HEK293T (cell line): ENCODE data around the gene DDX3X.

ENCODE experiments used
- ARNT ChIP-seq: fragments of 450-650 bp; IDR thresholded peaks from 2 replicates; pipeline ENCODE4 v1.6.1; 2017; ENCODE audit warnings: mild to moderate bottlenecking
- BHLHE40 ChIP-seq: fragments of 450-650 bp; IDR thresholded peaks from 2 replicates; pipeline ENCODE4 v1.6.1; 2016; ENCODE audit warnings: mild to moderate bottlenecking, moderate library complexity, borderline replicate concordance
- CTBP1 ChIP-seq: fragments of 450-650 bp; IDR thresholded peaks from 2 replicates; pipeline ENCODE4 v1.6.1; 2016; ENCODE audit warnings: borderline replicate concordance
- ELF4 ChIP-seq: fragments of 450-650 bp; IDR thresholded peaks from 2 replicates; pipeline ENCODE4 v1.6.1; 2017; ENCODE audit warnings: antibody characterized with exemption
- FOXA1 ChIP-seq: fragments of 450-650 bp; IDR thresholded peaks from 2 replicates; pipeline ENCODE4 v1.6.1; 2016; ENCODE audit warnings: mild to moderate bottlenecking
- FOXK2 ChIP-seq: fragments of 450-650 bp; IDR thresholded peaks from 2 replicates; pipeline ENCODE4 v1.6.1; 2016; ENCODE audit warnings: mild to moderate bottlenecking
- FOXM1 ChIP-seq: fragments of 450-650 bp; IDR thresholded peaks from 2 replicates; pipeline ENCODE4 v1.6.1; 2017; ENCODE audit warnings: mild to moderate bottlenecking, borderline replicate concordance
- HDGF ChIP-seq: fragments of 450-650 bp; IDR thresholded peaks from 2 replicates; pipeline ENCODE4 v1.6.1; 2017; ENCODE audit warnings: antibody characterized with exemption, borderline replicate concordance
- L3MBTL2 ChIP-seq: fragments of 450-650 bp; conservative IDR thresholded peaks from 2 replicates; pipeline ENCODE4 v1.6.1; 2016; ENCODE audit warnings: mild to moderate bottlenecking
- PKNOX1 ChIP-seq: fragments of 450-650 bp; IDR thresholded peaks from 2 replicates; pipeline ENCODE4 v1.6.1; 2016
- SP1 ChIP-seq: fragments of 450-650 bp; IDR thresholded peaks from 2 replicates; pipeline ENCODE4 v1.6.1; 2017
- SUZ12 ChIP-seq: fragments of 450-650 bp; IDR thresholded peaks from 2 replicates; pipeline ENCODE4 v1.6.1; 2016; ENCODE audit warnings: mild to moderate bottlenecking
- TARDBP ChIP-seq: fragments of 450-650 bp; IDR thresholded peaks from 2 replicates; pipeline ENCODE4 v1.6.1; 2016
- ZNF384 ChIP-seq: fragments of 450-650 bp; IDR thresholded peaks from 2 replicates; pipeline ENCODE4 v1.6.1; 2016

DNA sequence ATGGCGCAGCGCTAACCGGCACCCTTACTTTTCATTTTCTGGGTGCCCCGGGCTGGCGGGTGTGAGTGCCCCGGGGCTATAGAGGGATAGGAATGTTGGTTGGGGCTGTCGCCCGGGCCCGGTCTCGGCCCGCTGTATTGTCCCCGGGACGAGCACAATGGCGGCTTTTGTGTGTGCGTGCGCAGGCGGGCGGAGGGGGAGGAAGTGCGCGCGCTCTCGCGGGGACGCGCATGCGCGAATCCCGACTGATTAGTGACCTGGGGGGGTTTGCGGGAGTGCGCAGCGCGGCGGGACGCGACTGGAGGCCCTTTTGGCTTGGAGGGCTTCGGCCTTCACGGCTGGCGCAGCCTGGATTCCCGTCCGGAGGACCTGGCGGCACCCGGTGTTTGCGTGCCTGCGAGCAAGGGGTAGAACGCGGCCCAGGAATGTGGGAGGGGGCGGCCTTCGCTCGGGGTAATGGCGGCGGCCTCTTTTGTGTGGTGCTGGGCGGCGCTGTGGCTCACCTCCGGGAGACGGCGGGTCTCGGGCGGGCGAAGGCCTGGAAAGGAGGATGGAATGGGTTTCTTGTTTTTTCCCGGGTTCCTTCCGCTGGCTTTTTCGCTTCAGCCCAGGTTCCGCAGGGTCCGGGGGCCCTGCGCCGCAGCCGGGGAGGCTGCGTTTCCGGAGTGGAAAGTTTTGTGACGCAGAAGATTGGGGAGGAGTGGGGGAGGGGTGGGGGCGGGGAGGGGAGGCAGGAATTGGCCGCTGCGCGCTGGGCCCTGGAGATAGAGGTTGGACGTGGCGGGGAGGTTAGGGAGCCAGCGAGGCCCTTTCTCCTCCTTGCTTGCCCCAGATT is 618 bp downstream of the DDX3X start:
- peak; percentile 23; the same call in 1 of the 2 replicates for TF ChIP-seq FOXM1
- TF ChIP-seq ARNT = no peak
- TF ChIP-seq ZNF384 = no peak
- TF ChIP-seq SP1 = no peak
- TF ChIP-seq SUZ12 = no peak
- TF ChIP-seq BHLHE40 = no peak
- TF ChIP-seq ELF4 = no peak
- TF ChIP-seq TARDBP = no peak
- no peak for TF ChIP-seq FOXK2
- no peak for TF ChIP-seq HDGF
- no peak for TF ChIP-seq CTBP1
- no peak for TF ChIP-seq FOXA1
- no peak; the same call in none of the 2 replicates for TF ChIP-seq L3MBTL2
- TF ChIP-seq PKNOX1 = no peak
